Mesothelial cell of epicardium (in vitro differentiated cells): ENCODE measurements around the gene MICAL2. TPM values are rescaled to one million over a fixed set of nuclear protein-coding genes. Genes with fewer than 3 reads are reported as not detected.

Source experiments
- DNase-seq, 2 experiments: peaks; one replicate each; pipeline ENCODE4 v3.0.0; 2021; ENCODE audit warnings: low spot score in 2 of 2; ENCODE audit not compliant: unreplicated experiment in 2 of 2
- H3K27ac Mint-ChIP-seq: 2 replicates; pipeline ENCODE4 v1.8.0; 2021; ENCODE audit warnings: mixed read lengths
- H3K27me3 Mint-ChIP-seq: 2 replicates; pipeline ENCODE4 v1.8.0; 2021; ENCODE audit warnings: low read depth, mixed read lengths
- H3K36me3 Mint-ChIP-seq: 2 replicates; pipeline ENCODE4 v1.8.0; 2021; ENCODE audit warnings: mixed read lengths
- H3K4me1 Mint-ChIP-seq: 2 replicates; pipeline ENCODE4 v1.8.0; 2021; ENCODE audit warnings: mixed read lengths
- H3K4me3 Mint-ChIP-seq: 2 replicates; pipeline ENCODE4 v1.8.0; 2021; ENCODE audit warnings: mild to moderate bottlenecking, moderate library complexity, mixed read lengths
- H3K9me3 Mint-ChIP-seq: 2 replicates; pipeline ENCODE4 v1.8.0; 2021; ENCODE audit warnings: mixed read lengths
- CTCF ChIP-seq: fragments of 200-600 bp; sonication (generic); IDR thresholded peaks from one replicate; pipeline ENCODE4 v1.5.0; 2021; ENCODE audit warnings: antibody characterized with exemption; ENCODE audit not compliant: unreplicated experiment
- total RNA-seq: library from RNA; stranded (reverse); gene quantifications from 3 replicates; pipeline ENCODE4 v1.2.1, GENCODE V29; 2021

MICAL2 gene
- total RNA-seq, 1 donor from 2014 or later = 15.0 TPM

- no peaks in the 10 kb centered on the region for H3K9me3 Mint-ChIP-seq
- no peaks in the 10 kb centered on the region for H3K36me3 Mint-ChIP-seq
- H3K4me3 Mint-ChIP-seq = no peak overlapping the region
- no peaks in the 10 kb centered on the region for H3K27me3 Mint-ChIP-seq
- no peak for TF ChIP-seq CTCF
- DNase-seq = no peak
- H3K27ac Mint-ChIP-seq = no peak overlapping the region
- H3K4me1 Mint-ChIP-seq = peaks cover 22% of the 10 kb centered on the region
These were observed 160.4 kb downstream of the MICAL2 start for GRCh38 chr11:12270817-12271216.

- no peak for TF ChIP-seq CTCF
- DNase-seq = no peak
- Mint-ChIP-seq H3K36me3 (no peaks in the 10 kb centered on the region), H3K27ac (no peak overlapping the region), H3K9me3 (no peaks in the 10 kb centered on the region), H3K4me1 (peaks cover 22% of the 10 kb centered on the region), H3K27me3 (no peaks in the 10 kb centered on the region), H3K4me3 (no peak overlapping the region)
These were observed 160.9 kb downstream of the MICAL2 start for GRCh38 chr11:12271241-12271640.

GRCh38 chr11:12271826-12272366 is 161.5 kb downstream of the MICAL2 start:
- Mint-ChIP-seq H3K27me3 (no peaks in the 10 kb centered on the region), H3K36me3 (no peaks in the 10 kb centered on the region), H3K9me3 (no peaks in the 10 kb centered on the region), H3K4me1 (peaks cover 22% of the 10 kb centered on the region), H3K27ac (no peak overlapping the region), H3K4me3 (no peak overlapping the region)
- no peak for DNase-seq
- no peak for TF ChIP-seq CTCF

- H3K27ac Mint-ChIP-seq = no peak overlapping the region
- no peaks in the 10 kb centered on the region for H3K27me3 Mint-ChIP-seq
- H3K9me3 Mint-ChIP-seq = no peaks in the 10 kb centered on the region
- no peak for DNase-seq
- H3K36me3 Mint-ChIP-seq = no peaks in the 10 kb centered on the region
- no peak for TF ChIP-seq CTCF
- H3K4me1 Mint-ChIP-seq = peaks cover 22% of the 10 kb centered on the region
- H3K4me3 Mint-ChIP-seq = no peak overlapping the region
These were observed 162.6 kb downstream of the MICAL2 start for GRCh38 chr11:12272821-12273617.

- Mint-ChIP-seq H3K4me1 (peaks cover 22% of the 10 kb centered on the region), H3K27ac (no peak overlapping the region), H3K9me3 (no peaks in the 10 kb centered on the region), H3K27me3 (no peaks in the 10 kb centered on the region), H3K36me3 (no peaks in the 10 kb centered on the region), H3K4me3 (no peak overlapping the region)
- no peak for TF ChIP-seq CTCF
- DNase-seq = no peak
These were observed 163.2 kb downstream of the MICAL2 start for GRCh38 chr11:12273618-12273995.
